Loucy (cell line): ENCODE results near the gene ATRNL1.

ENCODE experiments used
- H2AFZ ChIP-seq: fragments of 200-600 bp; sonication (generic); 2 replicates; pipeline ENCODE4 v1.6.0; 2016; ENCODE audit warnings: antibody characterized with exemption, mild to moderate bottlenecking, low read length, moderate library complexity
- H3F3A ChIP-seq: fragments of 200-600 bp; 2 replicates; pipeline ENCODE4 v1.6.0; 2016; ENCODE audit warnings: antibody characterized with exemption, low read depth, mild to moderate bottlenecking
- H3K27me3 ChIP-seq: fragments of 200-600 bp; sonication (generic); 2 replicates; pipeline ENCODE4 v1.6.1; 2014; ENCODE audit warnings: low read length, mild to moderate bottlenecking; ENCODE audit not compliant: insufficient read depth, poor library complexity, severe bottlenecking
- H3K36me3 ChIP-seq: fragments of 200-600 bp; sonication (generic); 2 replicates; pipeline ENCODE4 v1.6.1; 2016; ENCODE audit warnings: low read length; ENCODE audit not compliant: insufficient read depth
- H3K4me1 ChIP-seq: fragments of 200-600 bp; sonication (generic); 2 replicates; pipeline ENCODE4 v1.5.1; 2014; ENCODE audit warnings: low read length, mild to moderate bottlenecking; ENCODE audit not compliant: insufficient read depth, poor library complexity, severe bottlenecking
- H3K4me2 ChIP-seq: fragments of 200-600 bp; sonication (generic); 2 replicates; pipeline ENCODE4 v1.6.0; 2014; ENCODE audit warnings: antibody characterized with exemption, low read length, low read depth, mild to moderate bottlenecking; ENCODE audit not compliant: poor library complexity, severe bottlenecking
- H3K4me3 ChIP-seq: fragments of 200-600 bp; sonication (generic); 2 replicates; pipeline ENCODE4 v1.5.1; 2014; ENCODE audit warnings: low read length, mild to moderate bottlenecking, mixed read lengths; ENCODE audit not compliant: poor library complexity, severe bottlenecking
- H3K79me2 ChIP-seq: fragments of 200-600 bp; sonication (generic); 2 replicates; pipeline ENCODE4 v1.6.1; 2014; ENCODE audit warnings: low read length; ENCODE audit not compliant: insufficient read depth
- H3K9ac ChIP-seq: fragments of 200-600 bp; sonication (generic); 2 replicates; pipeline ENCODE4 v1.6.0; 2014; ENCODE audit warnings: mild to moderate bottlenecking, low read depth, low read length, moderate library complexity; ENCODE audit not compliant: poor library complexity, severe bottlenecking
- H3K9me2 ChIP-seq: fragments of 200-600 bp; sonication (generic); replicated peaks from 2 replicates; pipeline ENCODE4 v1.6.1; 2016; ENCODE audit warnings: low read depth, low read length, mixed read lengths
- H3K9me3 ChIP-seq: fragments of 200-600 bp; sonication (generic); 2 replicates; pipeline ENCODE4 v1.6.1; 2014; ENCODE audit warnings: mild to moderate bottlenecking, antibody characterized with exemption, low read length, low read depth; ENCODE audit not compliant: insufficient read depth
- H4K20me1 ChIP-seq: fragments of 200-600 bp; sonication (generic); 2 replicates; pipeline ENCODE4 v1.6.0; 2014; ENCODE audit warnings: antibody characterized with exemption, low read length, mild to moderate bottlenecking; ENCODE audit not compliant: insufficient read depth, poor library complexity, severe bottlenecking
- CTCF ChIP-seq: fragments of 200-600 bp; sonication (generic); conservative IDR thresholded peaks from 2 replicates; pipeline ENCODE4 v1.5.1; 2014; ENCODE audit warnings: mild to moderate bottlenecking, antibody characterized with exemption, low read length
- EZH2phosphoT487 ChIP-seq: fragments of 200-600 bp; IDR thresholded peaks from 2 replicates; pipeline ENCODE4 v1.6.1; 2018; ENCODE audit warnings: antibody characterized with exemption, mild to moderate bottlenecking, moderate library complexity, borderline replicate concordance

The ATRNL1 gene

GRCh38 chr10:115761166-115761565, 668.0 kb downstream of the ATRNL1 start:
- no peak overlapping the region for H3K9ac ChIP-seq

GRCh38 chr10:115762029-115762428, 668.9 kb downstream of the ATRNL1 start:
- H3K9me2 ChIP-seq, result no peaks in the 10 kb centered on the region
- H3K4me2 ChIP-seq, result no peak overlapping the region
- H4K20me1 ChIP-seq, result no peaks in the 10 kb centered on the region
- no peaks in the 10 kb centered on the region for H3K79me2 ChIP-seq
- H3K9me3 ChIP-seq, result no peaks in the 10 kb centered on the region
- H3K36me3 ChIP-seq, result no peaks in the 10 kb centered on the region
- TF ChIP-seq CTCF, result no peak
- TF ChIP-seq EZH2phosphoT487, result no peak
- no peak overlapping the region for H3K9ac ChIP-seq
- no peaks in the 10 kb centered on the region for H3K4me1 ChIP-seq
- no peak overlapping the region for H3K4me3 ChIP-seq
- no peaks in the 10 kb centered on the region for H3K27me3 ChIP-seq
- no peak overlapping the region for H2AFZ ChIP-seq
- H3F3A ChIP-seq, result no peaks in the 10 kb centered on the region

More at GRCh38 chr10:115761166-115761565, 668.0 kb downstream of the ATRNL1 start:
- Histone ChIP-seq H3K9me2 (no peaks in the 10 kb centered on the region), H2AFZ (no peak overlapping the region), H3F3A (no peaks in the 10 kb centered on the region), H3K9me3 (no peaks in the 10 kb centered on the region), H3K27me3 (no peaks in the 10 kb centered on the region), H4K20me1 (no peaks in the 10 kb centered on the region), H3K4me2 (no peak overlapping the region), H3K4me3 (no peak overlapping the region), H3K36me3 (no peaks in the 10 kb centered on the region), H3K4me1 (no peaks in the 10 kb centered on the region), H3K79me2 (no peaks in the 10 kb centered on the region)
- TF ChIP-seq CTCF (no peak), EZH2phosphoT487 (no peak)

GRCh38 chr10:115771755-115772154, 678.6 kb downstream of the ATRNL1 start:
- Histone ChIP-seq H3K4me3 (no peak overlapping the region), H3K9ac (no peak overlapping the region), H3K9me2 (no peaks in the 10 kb centered on the region), H3K4me2 (no peak overlapping the region), H3K27me3 (no peaks in the 10 kb centered on the region), H3K9me3 (no peaks in the 10 kb centered on the region), H4K20me1 (no peaks in the 10 kb centered on the region), H2AFZ (no peak overlapping the region), H3K4me1 (no peaks in the 10 kb centered on the region), H3K36me3 (no peaks in the 10 kb centered on the region), H3F3A (no peaks in the 10 kb centered on the region), H3K79me2 (no peaks in the 10 kb centered on the region)
- TF ChIP-seq EZH2phosphoT487, result no peak
- no peak for TF ChIP-seq CTCF
